K562 (cell line): Measurements from ENCODE around the gene TP73. TPM values are rescaled to one million over a fixed set of nuclear protein-coding genes. Genes with fewer than 3 reads are reported as not detected.
A peak's percentile ranks its signal among the peaks of the same experiment; 100 is the strongest.

Source experiments
- ATAC-seq: fragments of 200-7000 bp; cut with Tn5 transposase; 3 replicates; pipeline ENCODE4 v1.9.1; 2020; ENCODE audit warnings: moderate library complexity
- BruUV-seq: library from RNA; stranded (reverse); fragments of 400-500 nt; replicated peaks from 2 replicates; lab custom pipeline; 2021; lab: Mats Ljungman, UMichigan
- CTCF ChIA-PET: fragments of 300-600 bp; formaldehyde crosslinking; extraction: SDS; loops from one replicate; lab custom pipeline; 2021; ENCODE audit warnings: low intra/inter-chr PET ratio; lab: Yijun Ruan, JAX
- POLR2A ChIA-PET: fragments of 300-600, 350-650 bp; sonication (Branson Sonifier 250); formaldehyde crosslinking; extraction: SDS; loops from one replicate; lab custom pipeline; 2021; ENCODE audit warnings: antibody characterized with exemption, inconsistent platforms; lab: Yijun Ruan, JAX
- DNase-seq, 4 experiments: peaks; one replicate each; pipeline versions ENCODE4 v3.0.0 to v3.0.0-alpha.2; 2011 to 2018; ENCODE audit warnings: low spot score in 3 of 4, mixed read lengths in 3 of 4; ENCODE audit errors: extremely low read depth in 1 of 4
- FAIRE-seq: peaks from 2 replicates; lab custom pipeline; 2011; peaks lifted over from hg19 to GRCh38; lab: Jason Lieb, UNC
- H2AFZ ChIP-seq: 2 replicates; pipeline ENCODE4 v1.6.0; 2011; ENCODE audit warnings: low read depth, low read length, control low read depth, inconsistent platforms
- H3K27ac ChIP-seq: fragments of 200-600 bp; 3 replicates; pipeline ENCODE4 v1.8.0; 2011; ENCODE audit warnings: low read depth, mild to moderate bottlenecking, control low read depth, inconsistent platforms, low read length, moderate library complexity, mixed read lengths; ENCODE audit errors: extremely low read depth
- H3K27me3 ChIP-seq, 2 experiments: fragments of 300-600 bp in 1 of 2; 2 replicates in 1 of 2; 3 replicates in 1 of 2; pipeline versions ENCODE4 v1.6.0 to v1.8.0; 2011; ENCODE audit warnings: inconsistent platforms in 2 of 2, low read length in 2 of 2, mild to moderate bottlenecking in 1 of 2, mixed read lengths in 1 of 2, moderate library complexity in 1 of 2; ENCODE audit not compliant: control insufficient read depth in 2 of 2, insufficient read depth in 2 of 2
- H3K36me3 ChIP-seq: fragments of 300-600 bp; 3 replicates; pipeline ENCODE4 v1.8.0; 2011; ENCODE audit warnings: mild to moderate bottlenecking, low read length, inconsistent platforms; ENCODE audit not compliant: control insufficient read depth, insufficient read depth
- H3K4me1 ChIP-seq, 2 experiments: fragments of 200-600 bp in 1 of 2; replicated peaks in 1 of 2; 2 replicates in 1 of 2; 3 replicates in 1 of 2; pipeline versions ENCODE4 v1.5.1 to v1.8.0; 2011; ENCODE audit warnings: inconsistent platforms in 2 of 2, low read length in 2 of 2, mild to moderate bottlenecking in 1 of 2, mixed read lengths in 1 of 2, moderate library complexity in 1 of 2; ENCODE audit not compliant: control insufficient read depth in 2 of 2, insufficient read depth in 2 of 2
- H3K4me2 ChIP-seq: 2 replicates; pipeline ENCODE4 v1.6.1; 2011; ENCODE audit warnings: low read length, control low read depth, inconsistent platforms, mixed read lengths; ENCODE audit not compliant: insufficient read depth
- H3K4me3 ChIP-seq: fragments of 200-600 bp; sonication (generic), shearing (Covaris generic); 2 replicates; pipeline ENCODE4 v1.5.1; 2016; ENCODE audit warnings: control low read depth, inconsistent platforms
- H3K79me2 ChIP-seq: fragments of 200-600 bp; 3 replicates; pipeline ENCODE4 v1.8.0; 2011; ENCODE audit warnings: low read length, inconsistent platforms; ENCODE audit not compliant: control insufficient read depth, insufficient read depth
- H3K9ac ChIP-seq, 2 experiments: 2 replicates each; pipeline versions ENCODE4 v1.6.0 to v1.6.1; 2011; ENCODE audit warnings: low read depth in 2 of 2, low read length in 2 of 2, control low read depth in 1 of 2, inconsistent platforms in 1 of 2, mild to moderate bottlenecking in 1 of 2, mixed read lengths in 1 of 2; ENCODE audit not compliant: insufficient read depth in 1 of 2
- H3K9me1 ChIP-seq: one replicate; pipeline ENCODE4 v1.6.0; 2011; ENCODE audit warnings: inconsistent platforms, mild to moderate bottlenecking, low read length, moderate library complexity; ENCODE audit not compliant: control insufficient read depth, insufficient read depth
- H3K9me3 ChIP-seq: replicated peaks from 2 replicates; pipeline ENCODE4 v1.5.1; 2011; ENCODE audit warnings: low read depth, low read length, inconsistent platforms; ENCODE audit not compliant: control insufficient read depth, insufficient read depth
- H4K20me1 ChIP-seq: replicated peaks from 2 replicates; pipeline ENCODE4 v1.6.1; 2011; ENCODE audit warnings: low read length, inconsistent platforms, mixed read lengths; ENCODE audit not compliant: control insufficient read depth, insufficient read depth
- ARID4B ChIP-seq: sonication (generic); formaldehyde crosslinking; IDR thresholded peaks from 2 replicates; pipeline ENCODE4 v1.8.0; 2022; ENCODE audit warnings: mild to moderate bottlenecking, missing genetic modification reagents
- BRCA1 ChIP-seq, 2 experiments: fragments of 450-650 bp in 1 of 2; sonication (generic) in 1 of 2; formaldehyde crosslinking in 1 of 2; IDR thresholded peaks; 2 replicates each; pipeline versions ENCODE4 v1.5.0 to v1.6.1; 2017 to 2020; ENCODE audit warnings: mild to moderate bottlenecking in 1 of 2, missing genetic modification reagents in 1 of 2
- CSDE1 ChIP-seq, 2 experiments: fragments of 450-650 bp; IDR thresholded peaks; 2 replicates each; pipeline ENCODE4 v1.6.1; 2016; ENCODE audit warnings: mild to moderate bottlenecking in 1 of 2
- KDM1A ChIP-seq, 2 experiments: fragments of 450-650 bp; IDR thresholded peaks; 2 replicates each; pipeline ENCODE4 v1.6.1; 2016; ENCODE audit warnings: mild to moderate bottlenecking in 2 of 2
- MEF2A ChIP-seq: IDR thresholded peaks from 2 replicates; pipeline ENCODE4 v1.6.1; 2011; ENCODE audit warnings: low read depth, mild to moderate bottlenecking, low read length, moderate library complexity; ENCODE audit not compliant: control insufficient read depth
- NR1H2 ChIP-seq: sonication (generic); formaldehyde crosslinking; IDR thresholded peaks from 2 replicates; pipeline ENCODE4 v1.4.0; 2020; ENCODE audit warnings: mild to moderate bottlenecking, missing genetic modification reagents
- PRPF4 ChIP-seq: fragments of 200-400 bp; formaldehyde crosslinking; IDR thresholded peaks from one replicate; pipeline ENCODE4 v1.6.1; 2017; ENCODE audit warnings: low read length, low read depth, mild to moderate bottlenecking; ENCODE audit not compliant: insufficient read depth, poor library complexity, severe bottlenecking
- SMAD3 ChIP-seq: fragments of 450-650 bp; formaldehyde crosslinking; conservative IDR thresholded peaks from 2 replicates; pipeline ENCODE4 v1.4.0; 2020; ENCODE audit warnings: mild to moderate bottlenecking
- USF2 ChIP-seq: sonication (generic); formaldehyde crosslinking; IDR thresholded peaks from 2 replicates; pipeline ENCODE4 v1.5.0; 2020; ENCODE audit warnings: missing genetic modification reagents
- ZBTB33 ChIP-seq: sonication (generic); formaldehyde crosslinking; IDR thresholded peaks from 2 replicates; pipeline ENCODE4 v1.8.1; 2023; ENCODE audit warnings: mild to moderate bottlenecking, missing genetic modification reagents
- ZKSCAN1 ChIP-seq: fragments of 150-350 bp; IDR thresholded peaks from 2 replicates; pipeline ENCODE4 v1.6.1; 2016; ENCODE audit warnings: low read depth, low read length
- ZNF134 ChIP-seq: fragments of 250-450 bp; sonication (Bioruptor Pico); conservative IDR thresholded peaks from 2 replicates; pipeline ENCODE4 v1.4.0; 2020
- ZNF561 ChIP-seq: fragments of 450-650 bp; formaldehyde crosslinking; conservative IDR thresholded peaks from 2 replicates; pipeline ENCODE4 v1.4.0; 2020; ENCODE audit warnings: mild to moderate bottlenecking, moderate library complexity
- WGBS: fragments of 100-300 bp; shearing (Covaris generic); methylation state at CpG from one replicate; pipeline ENCODE4 v1.1.6; 2016; ENCODE audit warnings: low coverage, mixed read lengths; ENCODE audit not compliant: insufficient coverage; ENCODE audit errors: missing lambda C conversion rate; 5-methylcytosine and 5-hydroxymethylcytosine counted together
- in situ Hi-C: fragments of 300-500 bp; cut with MboI; formaldehyde crosslinking; loops from 4 replicates; pipeline ENCODE4 v1.15.0; 2018; ENCODE audit warnings: inconsistent platforms, mixed read lengths
- intact Hi-C: fragments of 100-400 bp; cut with micrococcal nuclease; formaldehyde crosslinking; loops from 2 replicates; pipeline ENCODE4 v1.14.2; 2022
- polyA plus RNA-seq, 8 experiments: library from polyadenylated mRNA; depleted of rRNA in 4 of 8; stranded (reverse) in 5 of 8; unstranded in 3 of 8; fragments of >200 nt; fragmentation: Nextera tagmentation in 2 of 8; fragmentation: Illumina TruSeq in 1 of 8; extraction: Ambion mirVana in 2 of 8; extraction: Trizol in 1 of 8; gene quantifications; 2 replicates each; pipeline versions ENCODE4 v1.2.1 to v1.2.3, GENCODE V29; 2011 to 2014; ENCODE audit warnings: inconsistent platforms in 1 of 8, missing spikeins in 1 of 8
- total RNA-seq, 7 experiments: library from RNA; depleted of rRNA in 6 of 7; stranded (reverse); fragments of >200 nt in 6 of 7; fragmentation: Illumina TruSeq in 2 of 7; extraction: Trizol in 2 of 7; gene quantifications; 2 replicates each; pipeline versions ENCODE4 v1.2.1 to v1.2.3, GENCODE V29; 2011 to 2021; ENCODE audit warnings: low replicate concordance in 1 of 7

The TP73 gene
- total and polyA plus RNA-seq, 9 of the 15 experiments (the other 6 are each of a cell fraction or from before 2014, with no cell fraction given) = 0.07 to 1.6 (median 0.40) TPM; not detected in 2

GRCh38 chr1:3679799-3680453, 27.6 kb downstream of the TP73 start:
- H3K9ac ChIP-seq = no peak overlapping the region
- no peak overlapping the region for H3K4me2 ChIP-seq
- H3K79me2 ChIP-seq = no peaks in the 10 kb centered on the region
- ChIA-PET POLR2A (interaction anchor here (1.3 kb wide), 1 partner anchor 13 kb away, joined by 4 read pairs; no protein-coding TSS in a partner anchor), CTCF (no interaction called here)
- H4K20me1 ChIP-seq = peaks cover 37% of the 10 kb centered on the region; the same call in 1 of the 2 replicates
- H3K4me1 ChIP-seq = peaks cover 3 to 62% of the 10 kb centered on the region in 2 experiments; a peak in 3 of 5 replicates
- H3K27ac ChIP-seq = no peak overlapping the region
- H2AFZ ChIP-seq = no peak overlapping the region
- H3K36me3 ChIP-seq = no peaks in the 10 kb centered on the region
- ATAC-seq (no peak), FAIRE-seq (no peak), DNase-seq (no peak)
- in situ Hi-C loops = no loop called here
- peaks cover under 1 to 65% of the 10 kb centered on the region in 2 experiments; a peak in 4 of 5 replicates for H3K27me3 ChIP-seq
- no peak overlapping the region for H3K4me3 ChIP-seq
- BruUV-seq = no TSS peak
- intact Hi-C loops = no loop called here
- no peaks in the 10 kb centered on the region for H3K9me3 ChIP-seq
- H3K9me1 ChIP-seq = no peaks in the 10 kb centered on the region
- 37% methylated on average over 9 of the region's 9 CpGs for WGBS
- TF ChIP-seq ZBTB33 = no peak
- no peak for TF ChIP-seq ZKSCAN1
- TF ChIP-seq ARID4B (CRISPR knock-in tag) = no peak
- 0 out of 2 replicates have a peak, but pooled peaks have one; percentile 1 for TF ChIP-seq USF2 (CRISPR knock-in tag)
- TF ChIP-seq MEF2A = no peak
- no peak for TF ChIP-seq BRCA1 (IDR thresholded peaks at IDR 0.05)
- TF ChIP-seq BRCA1 (CRISPR knock-in tag; IDR thresholded peaks at IDR 0.05) = no peak
- no peak for TF ChIP-seq SMAD3 (CRISPR knock-in tag)
- TF ChIP-seq ZNF134 = no peak
- TF ChIP-seq NR1H2 (CRISPR knock-in tag) = no peak
- peak in 1 of 2 experiments; percentile 46; a peak in 3 of 4 replicates for TF ChIP-seq KDM1A (IDR thresholded peaks at IDR 0.05)
- no peak for TF ChIP-seq CSDE1 (IDR thresholded peaks at IDR 0.05)
- no peak for TF ChIP-seq ZNF561 (CRISPR knock-in tag)
- no peak for TF ChIP-seq PRPF4
